K562 (cell line): ENCODE data around the gene GET3. TPM values are rescaled to one million over a fixed set of nuclear protein-coding genes. Genes with fewer than 3 reads are reported as not detected.
"Not testable (repeated sequence)": the region's sequence is repeated elsewhere in the genome, so short reads cannot be mapped to it uniquely, and the experiment has no call there.

Source experiments
- ATAC-seq: fragments of 200-7000 bp; cut with Tn5 transposase; 3 replicates; pipeline ENCODE4 v1.9.1; 2020; ENCODE audit warnings: moderate library complexity
- BruUV-seq: library from RNA; stranded (reverse); fragments of 400-500 nt; replicated peaks from 2 replicates; lab custom pipeline; 2021; lab: Mats Ljungman, UMichigan
- CTCF ChIA-PET: fragments of 300-600 bp; formaldehyde crosslinking; extraction: SDS; loops from one replicate; lab custom pipeline; 2021; ENCODE audit warnings: low intra/inter-chr PET ratio; lab: Yijun Ruan, JAX
- POLR2A ChIA-PET: fragments of 300-600, 350-650 bp; sonication (Branson Sonifier 250); formaldehyde crosslinking; extraction: SDS; loops from one replicate; lab custom pipeline; 2021; ENCODE audit warnings: antibody characterized with exemption, inconsistent platforms; lab: Yijun Ruan, JAX
- DNase-seq, 4 experiments: peaks; one replicate each; pipeline versions ENCODE4 v3.0.0 to v3.0.0-alpha.2; 2011 to 2018; ENCODE audit warnings: low spot score in 3 of 4, mixed read lengths in 3 of 4; ENCODE audit errors: extremely low read depth in 1 of 4
- FAIRE-seq: peaks from 2 replicates; lab custom pipeline; 2011; peaks lifted over from hg19 to GRCh38; lab: Jason Lieb, UNC
- H2AFZ ChIP-seq: 2 replicates; pipeline ENCODE4 v1.6.0; 2011; ENCODE audit warnings: low read depth, low read length, control low read depth, inconsistent platforms
- H3K27ac ChIP-seq: fragments of 200-600 bp; 3 replicates; pipeline ENCODE4 v1.8.0; 2011; ENCODE audit warnings: low read depth, mild to moderate bottlenecking, control low read depth, inconsistent platforms, low read length, moderate library complexity, mixed read lengths; ENCODE audit errors: extremely low read depth
- H3K27me3 ChIP-seq, 2 experiments: fragments of 300-600 bp in 1 of 2; 2 replicates in 1 of 2; 3 replicates in 1 of 2; pipeline versions ENCODE4 v1.6.0 to v1.8.0; 2011; ENCODE audit warnings: inconsistent platforms in 2 of 2, low read length in 2 of 2, mild to moderate bottlenecking in 1 of 2, mixed read lengths in 1 of 2, moderate library complexity in 1 of 2; ENCODE audit not compliant: control insufficient read depth in 2 of 2, insufficient read depth in 2 of 2
- H3K36me3 ChIP-seq: fragments of 300-600 bp; 3 replicates; pipeline ENCODE4 v1.8.0; 2011; ENCODE audit warnings: mild to moderate bottlenecking, low read length, inconsistent platforms; ENCODE audit not compliant: control insufficient read depth, insufficient read depth
- H3K4me1 ChIP-seq, 2 experiments: fragments of 200-600 bp in 1 of 2; replicated peaks in 1 of 2; 2 replicates in 1 of 2; 3 replicates in 1 of 2; pipeline versions ENCODE4 v1.5.1 to v1.8.0; 2011; ENCODE audit warnings: inconsistent platforms in 2 of 2, low read length in 2 of 2, mild to moderate bottlenecking in 1 of 2, mixed read lengths in 1 of 2, moderate library complexity in 1 of 2; ENCODE audit not compliant: control insufficient read depth in 2 of 2, insufficient read depth in 2 of 2
- H3K4me2 ChIP-seq: 2 replicates; pipeline ENCODE4 v1.6.1; 2011; ENCODE audit warnings: low read length, control low read depth, inconsistent platforms, mixed read lengths; ENCODE audit not compliant: insufficient read depth
- H3K4me3 ChIP-seq: fragments of 200-600 bp; sonication (generic), shearing (Covaris generic); 2 replicates; pipeline ENCODE4 v1.5.1; 2016; ENCODE audit warnings: control low read depth, inconsistent platforms
- H3K79me2 ChIP-seq: fragments of 200-600 bp; 3 replicates; pipeline ENCODE4 v1.8.0; 2011; ENCODE audit warnings: low read length, inconsistent platforms; ENCODE audit not compliant: control insufficient read depth, insufficient read depth
- H3K9ac ChIP-seq, 2 experiments: 2 replicates each; pipeline versions ENCODE4 v1.6.0 to v1.6.1; 2011; ENCODE audit warnings: low read depth in 2 of 2, low read length in 2 of 2, control low read depth in 1 of 2, inconsistent platforms in 1 of 2, mild to moderate bottlenecking in 1 of 2, mixed read lengths in 1 of 2; ENCODE audit not compliant: insufficient read depth in 1 of 2
- H3K9me1 ChIP-seq: one replicate; pipeline ENCODE4 v1.6.0; 2011; ENCODE audit warnings: inconsistent platforms, mild to moderate bottlenecking, low read length, moderate library complexity; ENCODE audit not compliant: control insufficient read depth, insufficient read depth
- H3K9me3 ChIP-seq: replicated peaks from 2 replicates; pipeline ENCODE4 v1.5.1; 2011; ENCODE audit warnings: low read depth, low read length, inconsistent platforms; ENCODE audit not compliant: control insufficient read depth, insufficient read depth
- H4K20me1 ChIP-seq: replicated peaks from 2 replicates; pipeline ENCODE4 v1.6.1; 2011; ENCODE audit warnings: low read length, inconsistent platforms, mixed read lengths; ENCODE audit not compliant: control insufficient read depth, insufficient read depth
- DACH1 ChIP-seq: fragments of 450-650 bp; IDR thresholded peaks from 2 replicates; pipeline ENCODE4 v1.6.1; 2018; ENCODE audit not compliant: partially characterized antibody
- ETV1 ChIP-seq: fragments of 450-650 bp; conservative IDR thresholded peaks from 2 replicates; pipeline ENCODE4 v1.6.1; 2016; ENCODE audit warnings: missing genetic modification characterization, control low read depth, low read depth, missing compliant biosample characterization
- GABPA ChIP-seq: fragments of 200-800 bp; sonication (Bioruptor generic); conservative IDR thresholded peaks from 2 replicates; pipeline ENCODE4 v1.6.1; 2016; ENCODE audit warnings: low read depth, missing genetic modification characterization, missing compliant biosample characterization
- HDAC1 ChIP-seq, 2 experiments: fragments of 450-650 bp; IDR thresholded peaks; 2 replicates each; pipeline ENCODE4 v1.6.1; 2016 to 2017; ENCODE audit warnings: inconsistent platforms in 1 of 2, mild to moderate bottlenecking in 1 of 2, moderate library complexity in 1 of 2
- KDM1A ChIP-seq, 2 experiments: fragments of 450-650 bp; IDR thresholded peaks; 2 replicates each; pipeline ENCODE4 v1.6.1; 2016; ENCODE audit warnings: mild to moderate bottlenecking in 2 of 2
- L3MBTL2 ChIP-seq: fragments of 450-650 bp; IDR thresholded peaks from 2 replicates; pipeline ENCODE4 v1.6.1; 2016; ENCODE audit warnings: mild to moderate bottlenecking, moderate library complexity
- RCOR1 ChIP-seq, 2 experiments: IDR thresholded peaks; 2 replicates each; pipeline ENCODE4 v1.6.1; 2012; ENCODE audit warnings: low read depth in 2 of 2, low read length in 2 of 2, borderline replicate concordance in 1 of 2, improper control_type of control experiment in 1 of 2
- TFE3 ChIP-seq: fragments of 450-650 bp; formaldehyde crosslinking; IDR thresholded peaks from 2 replicates; pipeline ENCODE4 v1.4.0; 2020; ENCODE audit warnings: mild to moderate bottlenecking, mixed read lengths
- ZKSCAN8 ChIP-seq: fragments of 200-800 bp; sonication (Bioruptor generic); IDR thresholded peaks from 2 replicates; pipeline ENCODE4 v1.6.1; 2016; ENCODE audit warnings: missing genetic modification characterization, missing compliant biosample characterization
- ZNF121 ChIP-seq: sonication (generic); formaldehyde crosslinking; conservative IDR thresholded peaks from 2 replicates; pipeline ENCODE4 v1.8.0; 2022; ENCODE audit warnings: missing genetic modification reagents
- WGBS: fragments of 100-300 bp; shearing (Covaris generic); methylation state at CpG from one replicate; pipeline ENCODE4 v1.1.6; 2016; ENCODE audit warnings: low coverage, mixed read lengths; ENCODE audit not compliant: insufficient coverage; ENCODE audit errors: missing lambda C conversion rate; 5-methylcytosine and 5-hydroxymethylcytosine counted together
- in situ Hi-C: fragments of 300-500 bp; cut with MboI; formaldehyde crosslinking; loops from 4 replicates; pipeline ENCODE4 v1.15.0; 2018; ENCODE audit warnings: inconsistent platforms, mixed read lengths
- intact Hi-C: fragments of 100-400 bp; cut with micrococcal nuclease; formaldehyde crosslinking; loops from 2 replicates; pipeline ENCODE4 v1.14.2; 2022
- polyA plus RNA-seq, 8 experiments: library from polyadenylated mRNA; depleted of rRNA in 4 of 8; stranded (reverse) in 5 of 8; unstranded in 3 of 8; fragments of >200 nt; fragmentation: Nextera tagmentation in 2 of 8; fragmentation: Illumina TruSeq in 1 of 8; extraction: Ambion mirVana in 2 of 8; extraction: Trizol in 1 of 8; gene quantifications; 2 replicates each; pipeline versions ENCODE4 v1.2.1 to v1.2.3, GENCODE V29; 2011 to 2014; ENCODE audit warnings: inconsistent platforms in 1 of 8, missing spikeins in 1 of 8
- total RNA-seq, 7 experiments: library from RNA; depleted of rRNA in 6 of 7; stranded (reverse); fragments of >200 nt in 6 of 7; fragmentation: Illumina TruSeq in 2 of 7; extraction: Trizol in 2 of 7; gene quantifications; 2 replicates each; pipeline versions ENCODE4 v1.2.1 to v1.2.3, GENCODE V29; 2011 to 2021; ENCODE audit warnings: low replicate concordance in 1 of 7

Gene GET3
- total and polyA plus RNA-seq, 9 of the 15 experiments (the other 6 are each of a cell fraction or from before 2014, with no cell fraction given): 8.3 to 83.5 (median 51.8) TPM

DNA sequence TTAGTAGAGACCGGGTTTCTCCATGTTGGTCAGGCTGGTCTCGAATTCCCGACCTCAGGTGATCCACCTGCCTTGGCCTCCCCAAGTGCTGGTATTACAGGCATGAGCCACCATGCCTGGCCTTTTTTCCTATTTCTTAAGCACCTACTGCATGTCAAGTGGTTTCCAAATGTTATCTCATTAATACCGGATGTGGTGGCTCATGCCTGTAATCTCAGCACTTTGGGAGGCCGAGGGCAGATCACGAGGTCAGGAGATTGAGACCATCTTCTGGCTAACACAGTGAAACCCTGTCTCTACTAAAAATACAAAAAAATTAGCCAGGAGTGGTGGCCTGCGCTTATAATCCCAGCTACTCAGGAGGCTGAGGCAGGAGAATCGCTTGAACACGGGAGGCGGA is 11.7 kb upstream of the GET3 start:
- H3K9ac ChIP-seq, H3K9me3 ChIP-seq, FAIRE-seq, H3K27ac ChIP-seq, BruUV-seq, ATAC-seq, H3K27me3 ChIP-seq, in situ Hi-C loops, H2AFZ ChIP-seq, CTCF ChIA-PET, H3K4me2 ChIP-seq, H3K9me1 ChIP-seq: not testable (repeated sequence)
- peaks cover 5 to 29% of the 10 kb centered on the region in 2 experiments; a peak in 3 of 5 replicates for H3K4me1 ChIP-seq
- peaks cover 42% of the 10 kb centered on the region for H3K79me2 ChIP-seq
- TF ChIP-seq GABPA (tag) (peak; percentile 63), ZKSCAN8 (CRISPR knock-in tag) (peak; percentile 35; the same call in 1 of the 2 replicates), RCOR1 (IDR thresholded peaks at IDR 0.05; ENCODE audit: borderline replicate concordance in 1 of 2, low read depth in 2 of 2, low read length in 2 of 2) (peak in 1 of 2 experiments; percentile 85; a peak in 2 of 4 replicates), ETV1 (tag) (peak; percentile 73), DACH1 (peak; percentile 8), HDAC1 (IDR thresholded peaks at IDR 0.05) (peak in 1 of 2 experiments; percentile 48; a peak in 1 of 4 replicates), L3MBTL2 (peak; percentile 35; the same call in 1 of the 2 replicates), KDM1A (IDR thresholded peaks at IDR 0.05) (peak; percentile 85 to 91), ZNF121 (CRISPR knock-in tag) (peak; percentile 30; the same call in 1 of the 2 replicates), TFE3 (peak; percentile 52)
- TF ChIP-seq, all 486 proteins: peak for 10; not testable (repeated sequence) for 476
- H3K4me3 ChIP-seq, POLR2A ChIA-PET, intact Hi-C loops: not testable (repeated sequence)
- Histone ChIP-seq H4K20me1 (peaks cover 11% of the 10 kb centered on the region; the same call in 1 of the 2 replicates), H3K36me3 (peaks cover 32% of the 10 kb centered on the region)
- peak in 1 of 4 experiments; percentile 30 for DNase-seq
- WGBS: 62% methylated on average over 10 of the region's 10 CpGs
